H1 (cell line): Measurements from ENCODE around the gene SSX2IP. TPM values are rescaled to one million over a fixed set of nuclear protein-coding genes. Genes with fewer than 3 reads are reported as not detected.

Source experiments
- CTCF ChIA-PET: fragments of 300-600 bp; sonication (Branson Sonifier 250); formaldehyde crosslinking; loops from one replicate; lab custom pipeline; 2021; ENCODE audit not compliant: partially characterized antibody; lab: Charles Lee
- POLR2A ChIA-PET: fragments of 300-600 bp; sonication (Branson Sonifier 250); formaldehyde crosslinking; loops from one replicate; lab custom pipeline; 2021; ENCODE audit warnings: inconsistent platforms; ENCODE audit not compliant: partially characterized antibody; lab: Charles Lee
- DNase-seq, 2 experiments: peaks; one replicate each; pipeline versions ENCODE4 v3.0.0 to v3.0.0-alpha.2; 2010 to 2022; ENCODE audit warnings: low spot score in 2 of 2, low read depth in 1 of 2, mixed read lengths in 1 of 2
- FAIRE-seq: peaks from 2 replicates; lab custom pipeline; 2011; peaks lifted over from hg19 to GRCh38; lab: Jason Lieb, UNC
- H2AFZ ChIP-seq: 2 replicates; pipeline ENCODE4 v1.8.1; 2012; ENCODE audit warnings: low read length, inconsistent platforms
- H2AK5ac ChIP-seq: 2 replicates; pipeline ENCODE4 v1.6.1; 2013; ENCODE audit warnings: low read depth, low read length
- H2BK120ac ChIP-seq: replicated peaks from 2 replicates; pipeline ENCODE3; 2013; ENCODE audit warnings: low read depth, low read length, inconsistent platforms
- H2BK12ac ChIP-seq: 2 replicates; pipeline ENCODE4 v1.6.1; 2013; ENCODE audit warnings: low read depth, low read length
- H2BK15ac ChIP-seq: 2 replicates; pipeline ENCODE4 v1.6.1; 2013; ENCODE audit warnings: low read length
- H2BK20ac ChIP-seq: 2 replicates; pipeline ENCODE4 v1.6.1; 2013; ENCODE audit warnings: low read length
- H2BK5ac ChIP-seq: 2 replicates; pipeline ENCODE4 v1.6.1; 2013; ENCODE audit warnings: low read depth, low read length
- H3K14ac ChIP-seq: 2 replicates; pipeline ENCODE4 v1.6.1; 2013; ENCODE audit warnings: inconsistent platforms; ENCODE audit not compliant: insufficient read length
- H3K18ac ChIP-seq: 2 replicates; pipeline ENCODE4 v1.6.1; 2013; ENCODE audit warnings: low read length; ENCODE audit errors: extremely low read depth
- H3K23ac ChIP-seq: 2 replicates; pipeline ENCODE4 v1.6.1; 2013; ENCODE audit warnings: inconsistent platforms; ENCODE audit not compliant: insufficient read length
- H3K23me2 ChIP-seq: 2 replicates; pipeline ENCODE4 v1.6.1; 2013; ENCODE audit warnings: low read depth, low read length
- H3K27ac ChIP-seq: 2 replicates; pipeline ENCODE4 v1.6.1; 2011; ENCODE audit warnings: low read depth, low read length, inconsistent platforms
- H3K27me3 ChIP-seq, 4 experiments: replicated peaks in 1 of 4; 1 replicate in 1 of 4; 2 replicates in 3 of 4; pipeline versions ENCODE4 v1.6.1 to v1.8.1; 2011 to 2013; ENCODE audit warnings: low read length in 3 of 4, mild to moderate bottlenecking in 3 of 4, inconsistent platforms in 2 of 4, mixed read lengths in 2 of 4, moderate library complexity in 1 of 4; ENCODE audit not compliant: control insufficient read depth in 3 of 4, insufficient read depth in 3 of 4; ENCODE audit errors: extremely low read depth in 1 of 4
- H3K36me3 ChIP-seq, 4 experiments: 2 replicates each; pipeline versions ENCODE4 v1.6.1 to v1.8.1; 2011 to 2013; ENCODE audit warnings: mild to moderate bottlenecking in 4 of 4, low read length in 3 of 4, moderate library complexity in 2 of 4, control low read depth in 1 of 4, inconsistent platforms in 1 of 4; ENCODE audit not compliant: insufficient read depth in 4 of 4, control insufficient read depth in 2 of 4
- H3K4ac ChIP-seq: replicated peaks from 2 replicates; pipeline ENCODE3; 2013; ENCODE audit warnings: low read length, low read depth, mixed read lengths, inconsistent platforms; ENCODE audit not compliant: insufficient read length
- H3K4me1 ChIP-seq, 4 experiments: replicated peaks in 1 of 4; 1 replicate in 1 of 4; 2 replicates in 3 of 4; pipeline versions ENCODE4 v1.6.1 to v1.8.1; 2011 to 2013; ENCODE audit warnings: low read length in 3 of 4, inconsistent platforms in 2 of 4, mixed read lengths in 1 of 4; ENCODE audit not compliant: insufficient read depth in 4 of 4, control insufficient read depth in 3 of 4
- H3K4me2 ChIP-seq, 2 experiments: 2 replicates each; pipeline versions ENCODE4 v1.6.1 to v1.8.1; 2011 to 2013; ENCODE audit warnings: low read depth in 2 of 2, low read length in 2 of 2, control low read depth in 1 of 2, inconsistent platforms in 1 of 2, mild to moderate bottlenecking in 1 of 2; ENCODE audit not compliant: insufficient read depth in 1 of 2
- H3K4me3 ChIP-seq, 4 experiments: fragments of 200-600, 300-600 bp in 1 of 4; sonication (generic), shearing (Covaris generic), sonication (Bioruptor Twin) in 1 of 4; 2 replicates each; pipeline versions ENCODE4 v1.5.1 to v1.8.1; 2011 to 2016; ENCODE audit warnings: low read length in 4 of 4, low read depth in 3 of 4, control low read depth in 2 of 4, inconsistent platforms in 2 of 4, mild to moderate bottlenecking in 2 of 4, mixed read lengths in 1 of 4, moderate library complexity in 1 of 4; ENCODE audit not compliant: insufficient read depth in 2 of 4; ENCODE audit errors: extremely low read depth in 1 of 4
- H3K56ac ChIP-seq: replicated peaks from 2 replicates; pipeline ENCODE3; 2013; ENCODE audit warnings: low read depth, mild to moderate bottlenecking, mixed read lengths, low read length, inconsistent platforms; ENCODE audit not compliant: insufficient read length
- H3K79me1 ChIP-seq: 2 replicates; pipeline ENCODE4 v1.6.1; 2013; ENCODE audit warnings: low read depth, low read length, control low read depth
- H3K79me2 ChIP-seq, 2 experiments: 2 replicates each; pipeline versions ENCODE4 v1.6.1 to v1.8.1; 2012 to 2013; ENCODE audit warnings: low read length in 2 of 2, mild to moderate bottlenecking in 2 of 2, inconsistent platforms in 1 of 2; ENCODE audit not compliant: insufficient read depth in 2 of 2, control insufficient read depth in 1 of 2
- H3K9ac ChIP-seq, 4 experiments: replicated peaks in 1 of 4; 1 replicate in 1 of 4; 2 replicates in 3 of 4; pipeline versions ENCODE4 v1.6.1 to v1.8.1; 2011 to 2013; ENCODE audit warnings: low read depth in 3 of 4, low read length in 3 of 4, control low read depth in 2 of 4, mild to moderate bottlenecking in 2 of 4, moderate library complexity in 2 of 4, inconsistent platforms in 1 of 4; ENCODE audit errors: extremely low read depth in 1 of 4
- H3K9me3 ChIP-seq, 2 experiments: 2 replicates each; pipeline versions ENCODE4 v1.6.1 to v1.8.1; 2012 to 2013; ENCODE audit warnings: mild to moderate bottlenecking in 2 of 2, moderate library complexity in 2 of 2, control low read depth in 1 of 2, inconsistent platforms in 1 of 2, low read depth in 1 of 2, low read length in 1 of 2, mixed read lengths in 1 of 2; ENCODE audit not compliant: insufficient read depth in 2 of 2
- H4K20me1 ChIP-seq, 2 experiments: replicated peaks in 1 of 2; 2 replicates each; pipeline versions ENCODE3 to v1.8.1; 2011 to 2013; ENCODE audit warnings: inconsistent platforms in 2 of 2, low read length in 2 of 2, mild to moderate bottlenecking in 1 of 2; ENCODE audit not compliant: insufficient read depth in 2 of 2, control insufficient read depth in 1 of 2
- H4K5ac ChIP-seq: 2 replicates; pipeline ENCODE4 v1.6.1; 2013; ENCODE audit warnings: low read length, low read depth, mixed read lengths, inconsistent platforms; ENCODE audit not compliant: insufficient read length
- H4K8ac ChIP-seq: 2 replicates; pipeline ENCODE4 v1.8.0; 2013; ENCODE audit warnings: mild to moderate bottlenecking, moderate library complexity, low read length, inconsistent platforms; ENCODE audit not compliant: insufficient read depth; ENCODE audit errors: extremely low read depth
- H4K91ac ChIP-seq: replicated peaks from 2 replicates; pipeline ENCODE3; 2013; ENCODE audit warnings: low read length, mixed read lengths, inconsistent platforms; ENCODE audit not compliant: insufficient read length
- BACH1 ChIP-seq: IDR thresholded peaks from 2 replicates; pipeline ENCODE4 v1.6.1; 2012; ENCODE audit warnings: low read length, improper control_type of control experiment
- CBX5 ChIP-seq: fragments of 300-800, 300-1000 bp; sonication (generic); IDR thresholded peaks from 2 replicates; pipeline ENCODE4 v1.7.1; 2016; ENCODE audit warnings: antibody characterized with exemption, low read length, low read depth
- EZH2 ChIP-seq: fragments of 200-600 bp; sonication (generic); IDR thresholded peaks from 2 replicates; pipeline ENCODE4 v1.7.1; 2012; ENCODE audit warnings: low read depth, mild to moderate bottlenecking, moderate library complexity, low read length, inconsistent platforms; ENCODE audit not compliant: severe bottlenecking
- GABPA ChIP-seq: IDR thresholded peaks from 2 replicates; pipeline ENCODE4 v1.6.1; 2011; ENCODE audit warnings: mild to moderate bottlenecking, low read length, moderate library complexity, borderline replicate concordance; ENCODE audit not compliant: insufficient read depth
- GTF2F1 ChIP-seq: IDR thresholded peaks from 2 replicates; pipeline ENCODE4 v1.6.1; 2012; ENCODE audit warnings: low read depth, low read length, improper control_type of control experiment, borderline replicate concordance
- MAFK ChIP-seq: IDR thresholded peaks from 2 replicates; pipeline ENCODE4 v1.6.1; 2012; ENCODE audit warnings: low read depth, mild to moderate bottlenecking, improper control_type of control experiment, low read length
- NRF1 ChIP-seq: IDR thresholded peaks from 2 replicates; pipeline ENCODE4 v1.6.1; 2011; ENCODE audit warnings: mild to moderate bottlenecking, low read depth, low read length, improper control_type of control experiment
- POU5F1 ChIP-seq: IDR thresholded peaks from 2 replicates; pipeline ENCODE4 v1.6.1; 2011; ENCODE audit warnings: low read depth, mild to moderate bottlenecking, low read length, moderate library complexity
- RAD21 ChIP-seq, 2 experiments: IDR thresholded peaks in 1 of 2; conservative IDR thresholded peaks in 1 of 2; 2 replicates each; pipeline ENCODE4 v1.6.1; 2011; ENCODE audit warnings: low read depth in 2 of 2, low read length in 2 of 2, improper control_type of control experiment in 1 of 2, inconsistent platforms in 1 of 2, mild to moderate bottlenecking in 1 of 2, moderate library complexity in 1 of 2
- RBBP5 ChIP-seq: IDR thresholded peaks from 2 replicates; pipeline ENCODE4 v1.7.1; 2012; ENCODE audit warnings: low read depth, mild to moderate bottlenecking, inconsistent platforms, low read length, moderate library complexity, borderline replicate concordance
- SAP30 ChIP-seq: fragments of 300-600 bp; sonication (generic); IDR thresholded peaks from 2 replicates; pipeline ENCODE4 v1.7.1; 2012; ENCODE audit warnings: low read length, moderate library complexity, mild to moderate bottlenecking, inconsistent platforms; ENCODE audit not compliant: insufficient read depth, insufficient replicate concordance
- SP4 ChIP-seq: IDR thresholded peaks from 2 replicates; pipeline ENCODE4 v1.6.1; 2012; ENCODE audit warnings: low read length, inconsistent platforms
- WGBS, 2 experiments: shearing (Covaris generic) in 1 of 2; methylation state at CpG; one replicate each; pipeline versions ENCODE4 v1.1.6 to v1.1.7; 2013 to 2015; ENCODE audit warnings: low lambda C conversion rate in 2 of 2, mixed read lengths in 2 of 2, inconsistent platforms in 1 of 2, low coverage in 1 of 2, missing lambda C conversion rate in 1 of 2; ENCODE audit not compliant: insufficient replicate concordance in 2 of 2, insufficient coverage in 1 of 2, insufficient read length in 1 of 2; ENCODE audit errors: extremely low coverage in 1 of 2, missing lambda C conversion rate in 1 of 2; 5-methylcytosine and 5-hydroxymethylcytosine counted together
- polyA plus RNA-seq, 7 experiments: library from polyadenylated mRNA; depleted of rRNA in 3 of 7; stranded (reverse) in 5 of 7; unstranded in 2 of 7; fragments of >200 nt in 5 of 7; fragments of 200-250 nt in 2 of 7; gene quantifications; 1 replicate in 5 of 7; 2 replicates in 1 of 7; 4 replicates in 1 of 7; pipeline versions ENCODE4 v1.2.1 to v1.2.3, GENCODE V29; 2011 to 2013; ENCODE audit warnings: missing spikeins in 2 of 7, mixed read lengths in 2 of 7
- total RNA-seq: library from RNA; stranded (reverse); fragmentation: NEBNext Ultra II Directional; extraction: Animal tissue kit (Norgen Biotek cat#: 25700); gene quantifications from 2 replicates; pipeline ENCODE4 v1.2.1, GENCODE V29; 2021

The SSX2IP gene
- total and polyA plus RNA-seq, 2 of the 8 experiments (the other 6 are each of a cell fraction or from before 2014, with no cell fraction given), result 4.0 to 31.3 TPM

- Histone ChIP-seq H3K9ac (no peak overlapping the region), H3K23me2 (no peaks in the 10 kb centered on the region), H4K91ac (no peak overlapping the region), H3K4me3 (no peak overlapping the region), H4K5ac (no peak overlapping the region), H4K8ac (no peak overlapping the region), H3K56ac (no peak overlapping the region), H3K79me2 (no peaks in the 10 kb centered on the region), H3K18ac (no peak overlapping the region), H3K4ac (no peak overlapping the region), H3K27me3 (no peaks in the 10 kb centered on the region), H2BK120ac (no peak overlapping the region), H3K27ac (no peak overlapping the region), H2BK12ac (no peak overlapping the region), H3K36me3 (no peaks in the 10 kb centered on the region), H3K4me2 (no peak overlapping the region), H3K4me1 (no peaks in the 10 kb centered on the region), H2BK5ac (no peak overlapping the region), H3K14ac (no peak overlapping the region), H2BK20ac (no peak overlapping the region), H3K23ac (no peak overlapping the region), H3K79me1 (no peaks in the 10 kb centered on the region), H2AFZ (no peak overlapping the region), H2BK15ac (no peak overlapping the region), H3K9me3 (0 out of 4 replicates have a peak, but pooled peaks cover 0 to 4% of the 10 kb centered on the region in 2 experiments), H2AK5ac (no peak overlapping the region), H4K20me1 (no peaks in the 10 kb centered on the region)
- POLR2A ChIA-PET, result interaction anchor here (0.5 to 0.7 kb wide), 3 partner anchors 9 to 166 kb away, joined by 3 read pairs; no protein-coding TSS in a partner anchor
- 77% methylated on average over 6 of the region's 6 CpGs; no CpG with 5 or more reads in 1 of the 2 experiments for WGBS, 2 experiments
- CTCF ChIA-PET, result interaction anchor here (1.1 to 2.0 kb wide), 6 partner anchors 10 to 150 kb away, joined by 3 to 7 read pairs (median 5); no protein-coding TSS in a partner anchor
- FAIRE-seq, result no peak
- no peak for DNase-seq
- TF ChIP-seq RBBP5 (no peak), SP4 (no peak), CBX5 (no peak), GABPA (no peak), NRF1 (no peak), EZH2 (no peak), POU5F1 (no peak), MAFK (no peak), RAD21 (IDR thresholded peaks at IDR 0.05 in 1 of 2, conservative IDR thresholded peaks at IDR 0.05 in 1 of 2; ENCODE audit: low read depth in 2 of 2, low read length in 2 of 2) (no peak), SAP30 (no peak), BACH1 (no peak), GTF2F1 (no peak)
These were observed 58.1 kb downstream of the SSX2IP start for GRCh38 chr1:84632137-84632536.
